Erythroblast (primary cell): ENCODE data around the gene NUP98.

Source experiments
- DNase-seq, 2 experiments: peaks; one replicate each; lab custom pipeline; 2025; lab: John Stamatoyannopoulos, UW
- GATA1 ChIP-seq: IDR thresholded peaks from 2 replicates; pipeline ENCODE4 v1.6.1; 2011; ENCODE audit warnings: low read depth, mild to moderate bottlenecking, control low read depth, low read length, moderate library complexity
- POLR2A ChIP-seq: IDR thresholded peaks from 2 replicates; pipeline ENCODE4 v1.6.1; 2011; ENCODE audit warnings: mild to moderate bottlenecking, low read length

The NUP98 gene

DNA sequence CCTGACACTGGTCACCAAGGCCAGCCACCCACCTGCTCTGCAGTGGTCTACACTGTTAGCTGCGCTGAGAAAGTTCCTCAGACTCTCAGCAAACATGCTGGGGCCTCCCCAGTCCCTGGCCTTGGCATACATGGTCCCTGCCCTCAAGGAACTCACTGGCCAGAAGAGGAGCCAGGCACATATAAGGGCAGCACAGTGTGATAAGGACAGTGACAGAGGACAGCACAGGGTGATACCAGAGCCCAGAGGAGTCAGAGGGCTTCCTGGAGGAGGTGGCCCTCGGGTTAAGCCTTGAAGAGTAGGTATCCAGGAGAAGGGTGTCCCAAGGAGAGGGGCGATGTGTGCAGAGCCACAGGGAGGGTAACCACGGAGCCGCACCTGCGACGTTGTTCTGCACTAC, 151.8 kb downstream of the NUP98 start:
- TF ChIP-seq POLR2A (no peak), GATA1 (no peak)

DNA sequence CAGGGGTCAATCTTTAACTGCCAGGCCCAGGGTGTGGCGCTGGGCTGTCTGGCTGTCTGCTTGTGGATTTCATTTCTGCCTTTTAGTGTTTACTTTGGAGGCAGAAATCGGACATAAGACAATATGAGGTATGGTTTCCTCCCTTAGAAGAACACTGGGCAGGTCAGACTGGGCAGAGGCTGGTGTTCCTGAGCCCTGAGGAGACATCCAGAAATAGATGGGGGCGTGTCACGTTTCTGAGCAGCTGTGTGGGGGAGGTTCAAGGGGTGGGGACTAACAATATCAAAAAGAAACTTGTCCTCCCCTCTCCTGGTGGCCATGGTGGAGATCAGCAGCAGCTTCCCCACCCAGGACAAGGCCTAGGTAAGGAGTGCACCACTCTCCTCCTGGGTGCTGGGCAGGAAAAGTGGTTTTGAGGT, 152.5 kb downstream of the NUP98 start, which contains the start of gene ART1:
ART1 (plus strand) TSS at position 312 of the 419 bp plus-strand sequence. CDS start 14,086 bp downstream, outside the sequence.
- TF ChIP-seq POLR2A (no peak), GATA1 (no peak)
- peak; percentile 32 to 54 for DNase-seq

More for the DNA sequence above, 151.8 kb downstream of the NUP98 start:
- no peak for DNase-seq

DNA sequence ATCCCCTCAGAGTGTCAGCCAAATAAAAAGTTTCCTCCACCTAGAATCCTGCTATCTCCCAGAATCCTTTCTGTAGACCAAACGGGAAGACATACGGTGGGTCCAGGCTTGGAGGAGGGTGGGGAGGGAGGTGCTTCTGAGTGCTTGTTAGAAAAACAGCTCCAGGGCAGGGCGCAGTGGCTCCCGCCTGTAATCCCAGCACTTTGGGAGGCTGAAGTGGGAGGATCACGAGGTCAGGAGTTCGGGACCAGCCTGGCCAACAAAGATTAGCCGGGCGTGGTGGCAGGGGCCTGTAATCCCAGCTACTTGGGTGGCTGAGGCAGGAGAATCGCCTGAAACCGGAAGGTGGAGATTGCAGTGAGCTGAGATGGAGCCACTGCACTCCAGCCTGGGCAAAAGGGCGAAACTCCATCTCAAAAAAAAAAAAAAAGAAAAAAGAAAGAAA, 154.2 kb downstream of the NUP98 start:
- peak in 1 of 2 experiments; percentile 17 for DNase-seq

DNA sequence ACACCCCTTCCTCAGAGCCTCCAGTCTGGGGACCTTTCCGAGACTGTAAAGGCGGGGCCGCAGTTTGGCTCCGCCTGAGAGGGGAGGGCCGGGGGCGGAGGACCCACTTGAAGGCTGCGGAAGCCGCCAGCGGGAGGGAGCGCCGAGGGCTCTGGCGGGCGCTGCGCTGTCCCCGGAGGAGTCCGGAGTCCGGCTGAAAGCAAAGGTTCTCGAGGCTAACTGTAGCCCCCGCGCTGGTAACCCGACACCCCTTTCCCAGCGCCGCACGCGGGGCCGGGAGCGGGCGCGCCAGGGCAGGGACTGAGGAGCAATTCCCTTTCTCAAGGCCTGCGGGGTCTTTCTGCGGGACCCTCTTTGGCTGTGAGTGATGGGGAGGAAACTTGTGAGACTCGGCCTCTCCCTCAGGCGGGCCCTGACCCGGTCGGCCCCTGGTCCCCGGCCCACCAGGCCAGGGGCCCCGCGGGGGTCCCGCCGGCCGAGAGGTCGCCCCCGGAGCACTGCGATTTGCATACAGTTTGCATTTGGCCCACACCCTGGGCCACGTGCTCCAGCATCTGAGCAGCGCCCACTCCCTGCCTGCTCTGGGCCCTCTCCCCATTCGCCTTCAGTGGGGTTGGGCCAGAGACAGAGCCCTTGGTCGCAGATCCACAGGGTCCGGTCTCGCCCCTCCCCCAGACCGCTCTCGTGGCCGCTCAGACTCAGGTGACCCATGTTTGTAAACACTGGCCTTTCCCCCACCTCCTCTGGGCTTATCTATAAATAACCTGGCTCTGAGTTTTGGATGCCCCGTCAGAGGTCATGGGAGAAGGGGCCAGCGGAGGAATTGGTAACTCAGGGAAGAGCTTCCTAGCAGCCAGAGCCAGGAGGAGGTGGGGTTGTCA, 155.0 kb downstream of the NUP98 start:
- no peak for TF ChIP-seq GATA1
- no peak for TF ChIP-seq POLR2A

DNA sequence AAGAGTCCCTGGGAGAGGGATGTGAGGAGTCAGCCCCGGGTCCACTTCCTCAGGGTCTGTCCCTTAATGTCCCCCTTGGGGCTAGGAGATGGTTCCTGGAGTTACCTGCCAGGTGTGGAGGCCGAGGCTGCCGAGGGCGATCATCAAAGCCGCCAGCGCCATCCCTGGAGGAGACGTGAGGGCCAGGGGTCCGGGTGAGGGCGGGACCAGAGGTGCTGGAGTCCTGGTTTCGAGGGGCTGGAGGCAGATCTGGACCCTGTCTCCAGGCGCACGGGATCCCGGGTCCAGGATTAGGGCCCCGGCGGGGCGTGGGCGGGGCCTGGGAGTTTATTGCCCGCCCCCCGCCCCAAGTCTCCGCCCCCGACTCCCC, 155.7 kb downstream of the NUP98 start, which contains the start of gene ART5:
ART5 (minus strand) TSS at position 292 of the 370 bp plus-strand sequence; CDS start at position 162, 130 bp downstream.
- TF ChIP-seq POLR2A (no peak), GATA1 (no peak)
- no peak for DNase-seq

More for the DNA sequence above, 155.0 kb downstream of the NUP98 start:
- peak; percentile 67 to 69 for DNase-seq

DNA sequence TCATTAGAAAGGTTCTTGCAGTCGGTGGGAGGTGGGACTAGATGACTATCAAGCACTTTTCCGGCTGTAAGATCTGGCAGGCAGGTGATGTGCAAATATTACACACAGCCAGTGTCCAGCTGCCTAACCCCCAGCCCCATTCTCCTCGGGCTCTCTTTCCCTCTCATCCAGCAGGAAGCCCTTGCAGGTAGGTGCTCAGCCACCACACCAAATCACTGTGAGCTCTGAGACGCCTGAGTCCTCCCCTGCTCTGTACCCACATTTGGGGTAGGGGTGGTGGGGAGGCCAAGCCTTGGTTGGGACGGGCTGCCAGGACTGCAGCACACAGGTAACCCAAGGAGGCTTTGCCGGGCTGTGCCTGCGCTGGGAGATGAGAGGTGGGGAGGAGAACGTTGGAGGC, 156.2 kb downstream of the NUP98 start:
- TF ChIP-seq POLR2A (no peak), GATA1 (no peak)
- no peak for DNase-seq

DNA sequence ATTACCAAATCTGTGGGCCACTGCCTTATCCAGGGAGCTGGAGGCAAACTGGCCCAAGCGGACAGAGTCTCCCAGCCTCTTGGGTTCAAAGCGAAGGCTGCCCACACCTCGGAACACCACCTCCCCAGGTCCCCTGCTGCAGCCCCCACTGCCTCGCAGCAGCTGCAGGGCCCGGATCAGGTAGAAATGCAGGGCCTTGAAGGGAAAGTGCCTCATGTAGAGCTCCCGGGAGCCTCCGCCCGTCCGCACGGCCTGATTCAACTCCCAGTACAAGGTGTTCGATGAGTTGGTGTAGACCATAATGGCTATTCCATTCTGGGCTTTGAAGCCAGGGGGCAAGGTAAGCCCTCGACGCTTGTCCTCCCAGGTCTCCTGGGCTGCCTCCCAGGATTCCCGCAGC, 157.5 kb downstream of the NUP98 start:
- DNase-seq: no peak
- no peak for TF ChIP-seq GATA1
- no peak for TF ChIP-seq POLR2A

DNA sequence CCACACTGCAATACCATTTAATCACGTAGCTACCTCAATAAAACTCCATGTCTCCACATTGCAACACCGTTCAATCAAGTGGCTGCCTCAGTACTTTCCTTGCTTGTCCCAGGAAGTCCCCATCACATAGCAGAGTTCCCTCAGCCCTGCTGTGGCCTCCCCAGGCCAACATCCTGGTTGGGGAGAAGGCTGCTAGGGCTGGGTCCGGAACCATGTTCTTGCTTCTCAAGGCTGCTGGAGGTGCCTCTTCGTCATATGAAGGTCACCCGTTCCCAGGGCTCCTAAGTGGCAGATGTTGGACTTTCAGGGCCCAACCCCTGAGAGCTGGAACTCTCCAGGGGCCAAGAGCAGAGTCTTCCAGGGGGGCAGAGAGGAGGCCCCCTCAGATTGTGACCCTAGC, 158.8 kb downstream of the NUP98 start:
- no peak for TF ChIP-seq POLR2A
- no peak for DNase-seq

DNA sequence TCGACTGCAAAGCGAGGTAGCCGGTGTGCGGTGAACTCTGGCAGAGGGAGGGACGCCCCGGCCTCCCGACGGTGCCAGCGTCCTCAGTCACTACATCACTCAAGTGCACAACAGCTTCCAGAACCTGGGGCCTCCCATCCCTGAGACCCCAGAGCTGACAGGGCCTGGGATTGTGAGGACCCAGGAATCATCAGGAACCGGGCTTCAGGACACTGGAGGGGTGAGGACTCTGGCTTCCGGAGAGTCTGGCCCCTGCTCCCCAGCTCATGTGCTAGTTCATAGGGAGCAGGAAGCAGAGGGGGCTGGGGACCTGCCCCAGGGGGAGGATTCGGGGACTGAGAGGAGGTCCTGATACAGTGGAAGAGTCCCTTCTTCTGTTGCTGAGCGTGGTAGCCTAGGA, 160.2 kb downstream of the NUP98 start:
- no peak for TF ChIP-seq GATA1
- TF ChIP-seq POLR2A: no peak

DNA sequence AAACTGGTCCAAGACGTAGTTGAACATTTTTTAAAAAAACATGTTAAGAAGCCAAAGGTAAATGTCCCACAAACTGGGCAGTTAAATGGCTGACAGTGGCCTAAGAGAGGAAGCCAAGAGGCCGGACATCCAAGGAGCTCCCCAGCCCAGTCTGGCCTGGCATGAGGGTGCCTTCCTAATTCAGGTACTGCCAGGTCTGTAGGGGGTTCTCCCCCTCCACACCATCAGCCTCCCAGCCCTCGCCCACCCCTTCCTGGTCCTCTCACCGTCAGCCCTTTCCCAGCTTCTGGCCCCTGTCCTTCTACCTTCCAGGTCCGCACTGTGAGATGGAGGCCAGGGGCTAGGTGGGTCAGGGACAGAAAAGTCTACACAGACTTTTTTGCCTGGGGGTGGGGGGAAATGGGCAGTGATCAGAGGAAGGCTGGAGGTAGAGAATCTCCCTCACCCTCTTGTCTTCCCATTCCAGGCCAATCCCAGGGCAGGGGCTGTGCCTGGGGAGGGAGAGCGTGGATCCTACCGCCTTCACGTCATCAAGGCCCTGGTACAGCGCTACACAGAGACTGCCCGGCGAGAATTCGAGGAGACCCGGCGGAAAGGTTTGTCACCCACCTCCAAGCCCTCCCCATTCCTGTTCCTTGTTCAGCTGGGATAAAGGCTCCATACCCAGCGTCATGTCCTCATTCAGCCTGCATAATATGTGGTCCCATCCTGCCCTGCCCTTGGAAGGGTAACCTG, 161.5 kb downstream of the NUP98 start:
- TF ChIP-seq POLR2A (no peak), GATA1 (no peak)
- no peak for DNase-seq

More for the DNA sequence above, 160.2 kb downstream of the NUP98 start:
- no peak for DNase-seq

DNA sequence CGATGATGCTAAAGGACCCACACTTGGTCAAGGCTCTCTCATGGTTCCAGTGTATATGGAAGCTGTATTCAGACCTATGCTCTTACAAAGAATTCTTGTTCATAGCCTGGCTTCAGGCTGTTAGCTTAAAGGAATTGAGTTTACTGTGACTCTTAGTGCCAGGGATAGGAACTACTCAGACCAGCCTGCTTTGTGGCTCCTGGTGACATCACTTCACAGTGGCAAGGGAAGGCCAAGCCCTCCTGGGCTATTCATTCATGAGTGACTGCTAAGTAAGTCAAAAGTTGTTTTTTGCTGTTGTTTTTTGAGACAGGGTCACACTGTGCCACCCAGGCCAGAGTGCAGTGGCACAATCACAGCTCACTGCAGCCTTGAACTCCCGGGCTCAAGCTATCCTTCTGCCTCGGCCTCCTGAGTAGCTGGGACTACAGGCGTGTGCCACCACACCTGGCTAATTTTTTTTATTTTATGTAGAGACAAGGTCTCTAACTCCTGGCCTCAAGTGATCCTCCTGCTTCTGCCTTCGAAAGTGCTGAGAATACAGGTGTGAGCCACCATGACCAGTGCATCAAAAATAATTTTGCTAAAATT, 165.2 kb downstream of the NUP98 start:
- TF ChIP-seq POLR2A (no peak), GATA1 (no peak)
- DNase-seq: no peak

DNA sequence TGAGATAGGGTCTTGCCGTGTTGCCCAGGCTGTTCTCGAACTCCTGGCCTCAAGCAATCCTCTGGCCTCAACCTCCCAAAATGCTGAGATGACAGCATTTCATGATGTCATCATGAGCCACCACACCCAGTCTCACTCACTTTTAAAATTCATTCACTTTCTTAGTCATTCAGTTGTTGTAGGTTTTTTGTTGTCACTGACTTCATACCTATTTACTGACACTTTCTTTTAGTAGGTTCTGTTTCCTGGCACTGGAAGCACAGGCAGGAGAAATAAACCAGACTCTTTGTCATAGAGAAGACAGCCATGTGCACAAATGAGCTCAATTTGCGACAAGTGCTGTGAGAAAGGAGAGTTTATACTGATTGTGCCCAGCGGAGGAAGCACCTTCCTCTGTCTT, 166.0 kb downstream of the NUP98 start:
- no peak for TF ChIP-seq POLR2A
- TF ChIP-seq GATA1: no peak
- no peak for DNase-seq

DNA sequence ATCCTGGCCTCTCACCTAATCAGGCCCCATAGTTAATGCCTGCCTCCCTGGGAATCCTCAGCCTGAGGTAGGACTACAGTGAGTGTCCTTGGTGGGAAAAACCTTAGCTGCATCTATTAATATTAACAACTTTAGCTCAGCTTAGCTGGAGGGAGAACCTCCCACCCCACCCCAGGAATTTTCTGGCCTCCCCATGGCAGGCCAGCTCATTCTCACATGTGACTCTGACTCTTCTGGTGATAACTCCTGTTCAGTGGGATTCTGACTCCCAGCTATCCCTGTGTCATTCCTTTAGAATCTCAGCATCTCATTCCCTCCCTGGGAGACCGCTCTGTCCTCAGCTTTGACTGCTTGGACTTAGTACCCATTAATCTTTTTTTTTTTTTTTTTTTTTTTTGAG, 170.1 kb downstream of the NUP98 start:
- TF ChIP-seq POLR2A: no peak
- TF ChIP-seq GATA1: no peak
- DNase-seq: no peak
